ENCODE data around the gene CASTOR1.

GRCh38 chr22:30320021-30320556, 30.8 kb upstream of the CASTOR1 start:
- TF ChIP-seq CTCF (IDR thresholded peaks at IDR 0.05; ENCODE audit: insufficient read depth, low read length, poor library complexity, severe bottlenecking), result no peak
- TF ChIP-seq EZH2phosphoT487 (conservative IDR thresholded peaks at IDR 0.05; ENCODE audit: low read length), result no peak

Measured in SU-DHL-6 (cell line).